H9 (cell line): ENCODE data around the gene ESRRB. TPM values are rescaled to one million over a fixed set of nuclear protein-coding genes. Genes with fewer than 3 reads are reported as not detected.

ENCODE experiments used
- DNase-seq: peaks from one replicate; pipeline ENCODE4 v3.0.0-alpha.2; 2017
- H2AFZ ChIP-seq: one replicate; pipeline ENCODE4 v1.6.1; 2013; ENCODE audit warnings: mild to moderate bottlenecking, low read length, control low read depth, moderate library complexity
- H2AK5ac ChIP-seq: 2 replicates; pipeline ENCODE4 v1.6.1; 2013; ENCODE audit warnings: low read length, control low read depth, mixed read lengths; ENCODE audit not compliant: insufficient read length
- H2BK120ac ChIP-seq: one replicate; pipeline ENCODE4 v1.6.1; 2013; ENCODE audit warnings: low read depth, mild to moderate bottlenecking, low read length, control low read depth, inconsistent platforms; ENCODE audit not compliant: poor library complexity, severe bottlenecking
- H2BK12ac ChIP-seq: 2 replicates; pipeline ENCODE4 v1.6.1; 2013; ENCODE audit warnings: low read length, control low read depth, mixed read lengths, low read depth; ENCODE audit not compliant: insufficient read length
- H2BK15ac ChIP-seq: 2 replicates; pipeline ENCODE4 v1.6.1; 2013; ENCODE audit warnings: low read depth, low read length, control low read depth
- H2BK20ac ChIP-seq: one replicate; pipeline ENCODE4 v1.6.1; 2013; ENCODE audit warnings: low read depth, mild to moderate bottlenecking, low read length, control low read depth, inconsistent platforms; ENCODE audit not compliant: poor library complexity, severe bottlenecking
- H2BK5ac ChIP-seq: 2 replicates; pipeline ENCODE4 v1.6.1; 2013; ENCODE audit warnings: low read length, control low read depth, mixed read lengths; ENCODE audit not compliant: insufficient read length
- H3K14ac ChIP-seq: 2 replicates; pipeline ENCODE4 v1.6.1; 2013; ENCODE audit warnings: low read length, control low read depth; ENCODE audit not compliant: insufficient read depth
- H3K18ac ChIP-seq: 2 replicates; pipeline ENCODE4 v1.6.1; 2013; ENCODE audit warnings: low read depth, mild to moderate bottlenecking, mixed read lengths, low read length, control low read depth; ENCODE audit not compliant: insufficient read length
- H3K23ac ChIP-seq: 2 replicates; pipeline ENCODE4 v1.6.1; 2013; ENCODE audit warnings: low read length, control low read depth, mixed read lengths, low read depth; ENCODE audit not compliant: insufficient read length
- H3K23me2 ChIP-seq: 2 replicates; pipeline ENCODE4 v1.6.1; 2013; ENCODE audit warnings: low read depth, mild to moderate bottlenecking, mixed read lengths, low read length, control low read depth; ENCODE audit not compliant: insufficient read length, poor library complexity, severe bottlenecking
- H3K27ac ChIP-seq: 2 replicates; pipeline ENCODE4 v1.5.1; 2013; ENCODE audit warnings: low read length, control low read depth, mixed read lengths, low read depth; ENCODE audit not compliant: insufficient read length
- H3K27me3 ChIP-seq: 2 replicates; pipeline ENCODE4 v1.6.1; 2013; ENCODE audit warnings: low read length, control low read depth, inconsistent platforms; ENCODE audit not compliant: insufficient read depth
- H3K4ac ChIP-seq: 2 replicates; pipeline ENCODE4 v1.6.1; 2013; ENCODE audit warnings: low read depth, mild to moderate bottlenecking, control low read depth, inconsistent platforms, low read length, moderate library complexity
- H3K4me1 ChIP-seq: 2 replicates; pipeline ENCODE4 v1.6.1; 2013; ENCODE audit warnings: low read length, control low read depth, inconsistent platforms; ENCODE audit not compliant: insufficient read depth
- H3K4me2 ChIP-seq: 2 replicates; pipeline ENCODE4 v1.6.1; 2013; ENCODE audit warnings: low read length, control low read depth, mixed read lengths; ENCODE audit not compliant: insufficient read length, insufficient read depth
- H3K56ac ChIP-seq: 2 replicates; pipeline ENCODE4 v1.6.1; 2013; ENCODE audit warnings: low read depth, mild to moderate bottlenecking, mixed read lengths, low read length, control low read depth; ENCODE audit not compliant: insufficient read length
- H3K79me1 ChIP-seq: 2 replicates; pipeline ENCODE4 v1.6.1; 2013; ENCODE audit warnings: low read depth, mild to moderate bottlenecking, moderate library complexity, low read length, control low read depth, inconsistent platforms; ENCODE audit not compliant: insufficient read depth, poor library complexity, severe bottlenecking
- H3K79me2 ChIP-seq: 2 replicates; pipeline ENCODE4 v1.6.1; 2013; ENCODE audit warnings: low read length, control low read depth, inconsistent platforms; ENCODE audit not compliant: insufficient read depth
- H3K9ac ChIP-seq: 2 replicates; pipeline ENCODE4 v1.6.1; 2013; ENCODE audit warnings: low read length, control low read depth, mixed read lengths; ENCODE audit not compliant: insufficient read length; ENCODE audit errors: extremely low read depth
- H3K9me3 ChIP-seq: one replicate; pipeline ENCODE4 v1.6.1; 2013; ENCODE audit warnings: low read depth, low read length, inconsistent platforms; ENCODE audit not compliant: control insufficient read depth
- H3T11ph ChIP-seq: one replicate; pipeline ENCODE4 v1.6.1; 2013; ENCODE audit warnings: mild to moderate bottlenecking, low read length, control low read depth, inconsistent platforms
- H4K20me1 ChIP-seq: one replicate; pipeline ENCODE4 v1.6.1; 2013; ENCODE audit not compliant: control insufficient read depth, insufficient read length, insufficient read depth
- H4K5ac ChIP-seq: 2 replicates; pipeline ENCODE4 v1.6.1; 2013; ENCODE audit warnings: low read depth, mild to moderate bottlenecking, mixed read lengths, low read length, control low read depth; ENCODE audit not compliant: insufficient read length
- H4K8ac ChIP-seq: replicated peaks from 2 replicates; pipeline ENCODE4 v1.6.1; 2013; ENCODE audit warnings: low read length, control low read depth, mixed read lengths, low read depth; ENCODE audit not compliant: insufficient read length
- H4K91ac ChIP-seq: 2 replicates; pipeline ENCODE4 v1.6.1; 2013; ENCODE audit warnings: low read depth, mild to moderate bottlenecking, moderate library complexity, mixed read lengths, low read length, control low read depth; ENCODE audit not compliant: insufficient read length
- H3K27ac Mint-ChIP-seq, 3 experiments: 2 replicates in 2 of 3; 3 replicates in 1 of 3; pipeline ENCODE4 v1.8.0; 2020 to 2021; ENCODE audit warnings: mixed read lengths in 3 of 3, mild to moderate bottlenecking in 1 of 3, moderate library complexity in 1 of 3
- H3K27me3 Mint-ChIP-seq: 2 replicates; pipeline ENCODE4 v1.8.0; 2021; ENCODE audit warnings: low read depth, mild to moderate bottlenecking, moderate library complexity, mixed read lengths
- H3K36me3 Mint-ChIP-seq, 3 experiments: 2 replicates in 2 of 3; 3 replicates in 1 of 3; pipeline ENCODE4 v1.8.0; 2020 to 2021; ENCODE audit warnings: low read depth in 3 of 3, mixed read lengths in 3 of 3; ENCODE audit not compliant: insufficient read depth in 1 of 3
- H3K4me1 Mint-ChIP-seq, 2 experiments: 2 replicates each; pipeline ENCODE4 v1.8.0; 2020; ENCODE audit warnings: mixed read lengths in 2 of 2
- H3K4me3 Mint-ChIP-seq, 2 experiments: 2 replicates in 1 of 2; 3 replicates in 1 of 2; pipeline ENCODE4 v1.8.0; 2020 to 2021; ENCODE audit warnings: mild to moderate bottlenecking in 2 of 2, mixed read lengths in 2 of 2, moderate library complexity in 1 of 2
- H3K9me3 Mint-ChIP-seq, 2 experiments: 2 replicates in 1 of 2; 3 replicates in 1 of 2; pipeline ENCODE4 v1.8.0; 2020; ENCODE audit warnings: mild to moderate bottlenecking in 2 of 2, mixed read lengths in 2 of 2, moderate library complexity in 1 of 2
- CTCF ChIP-seq: fragments of 200-600 bp; sonication (generic); conservative IDR thresholded peaks from 3 replicates; pipeline ENCODE4 v1.8.0; 2021; ENCODE audit warnings: antibody characterized with exemption, mild to moderate bottlenecking
- WGBS: extraction: QIAGEN DNeasy Blood & Tissue Kit; methylation state at CpG from one replicate; pipeline ENCODE4 v1.1.7; 2013; ENCODE audit warnings: missing lambda C conversion rate, low lambda C conversion rate, mixed read lengths; ENCODE audit not compliant: insufficient read length; ENCODE audit errors: extremely low coverage; 5-methylcytosine and 5-hydroxymethylcytosine counted together
- total RNA-seq: library from RNA; stranded (reverse); gene quantifications from 2 replicates; pipeline ENCODE4 v1.2.1, GENCODE V29; 2021

The ESRRB gene
- total RNA-seq, 1 experiment from 2014 or later, result 0.11 TPM

- Histone ChIP-seq H3K23me2 (no peaks in the 10 kb centered on the region), H4K8ac (no peak overlapping the region), H3K27ac (no peak overlapping the region), H4K91ac (no peak overlapping the region), H2AK5ac (no peak overlapping the region), H3K4me1 (peaks cover 5% of the 10 kb centered on the region; the same call in 1 of the 2 replicates), H2BK120ac (no peak overlapping the region), H3K14ac (0 out of 2 replicates have a peak overlapping the region, but pooled peaks have one; percentile 10), H3K4me2 (peak overlapping the region; percentile 33), H3K79me1 (no peaks in the 10 kb centered on the region), H2BK20ac (no peak overlapping the region), H3T11ph (no peak overlapping the region), H4K20me1 (no peaks in the 10 kb centered on the region), H2BK12ac (no peak overlapping the region), H3K18ac (no peak overlapping the region), H3K27me3 (no peaks in the 10 kb centered on the region; the same call in 1 of the 2 replicates), H3K4ac (no peak overlapping the region), H2BK5ac (no peak overlapping the region), H3K9ac (no peak overlapping the region), H3K56ac (no peak overlapping the region), H2BK15ac (no peak overlapping the region), H2AFZ (no peak overlapping the region), H3K79me2 (no peaks in the 10 kb centered on the region), H3K23ac (no peak overlapping the region), H3K9me3 (no peaks in the 10 kb centered on the region), H4K5ac (no peak overlapping the region)
- Mint-ChIP-seq H3K4me3 (peak overlapping the region; percentile 66 to 82), H3K9me3 (no peaks in the 10 kb centered on the region), H3K4me1 (peaks cover 25 to 31% of the 10 kb centered on the region in 2 experiments), H3K27ac (peak overlapping the region in 1 of 3 experiments; percentile 96; a peak in 3 of 7 replicates), H3K27me3 (peaks cover 59% of the 10 kb centered on the region), H3K36me3 (no peaks in the 10 kb centered on the region)
- DNase-seq, result peak; percentile 62
- WGBS, result no CpG with 5 or more reads among the region's 27 CpGs
- no peak for TF ChIP-seq CTCF
Observed at GRCh38 chr14:76329154-76329928, 46.6 kb upstream of the ESRRB start.
